Measurements from ENCODE around the gene GPC5. TPM values are rescaled to one million over a fixed set of nuclear protein-coding genes. Genes with fewer than 3 reads are reported as not detected.
"Not testable (repeated sequence)": the region's sequence is repeated elsewhere in the genome, so short reads cannot be mapped to it uniquely, and the experiment has no call there.

GPC5 gene
- total and polyA plus RNA-seq, 10 donors: 0.04 to 0.83 (median 0.26) TPM; not detected in 3

DNA sequence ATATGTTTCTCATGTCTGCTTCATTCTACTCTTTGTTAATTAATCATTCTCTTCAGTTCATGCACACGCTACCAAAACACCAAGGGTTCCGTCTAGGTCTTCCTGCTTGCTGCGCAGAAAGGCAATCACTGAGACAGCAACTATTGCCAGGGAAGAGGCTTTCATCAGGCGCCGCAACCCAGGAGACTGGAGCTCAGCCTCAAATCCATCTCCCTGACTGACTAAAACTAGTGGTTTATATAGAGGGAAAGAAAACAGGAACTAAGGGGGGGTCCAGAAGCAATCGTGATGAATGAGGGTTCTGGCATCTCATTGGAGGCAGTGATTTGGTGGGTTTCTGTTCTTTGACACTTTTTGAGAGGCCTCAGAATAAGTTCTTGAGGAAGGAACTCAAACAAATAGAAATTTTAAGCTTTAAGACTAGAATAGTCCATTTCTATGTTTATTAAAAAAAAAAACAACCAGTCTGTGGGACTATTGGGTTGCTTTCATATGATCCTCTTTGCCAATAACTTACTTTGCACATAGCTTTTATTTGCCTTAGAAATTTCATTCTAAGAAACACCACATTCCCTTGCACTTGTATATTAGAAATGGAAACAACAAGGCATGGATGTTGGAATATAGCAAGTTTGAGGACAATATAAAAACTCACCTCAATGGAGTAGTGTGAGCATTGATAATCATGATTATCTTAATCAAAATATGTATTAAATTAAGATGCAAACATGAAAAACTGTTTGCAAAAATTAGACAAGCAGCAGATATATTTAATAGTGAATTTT, 1137.0 kb downstream of the GPC5 start:
- H3K27ac ChIP-seq: no peak overlapping the region
- TF ChIP-seq POLR2A (IDR thresholded peaks at IDR 0.05): no peak
- no peak for TF ChIP-seq POLR2AphosphoS5 (IDR thresholded peaks at IDR 0.05)
- TF ChIP-seq, protein P1, sequence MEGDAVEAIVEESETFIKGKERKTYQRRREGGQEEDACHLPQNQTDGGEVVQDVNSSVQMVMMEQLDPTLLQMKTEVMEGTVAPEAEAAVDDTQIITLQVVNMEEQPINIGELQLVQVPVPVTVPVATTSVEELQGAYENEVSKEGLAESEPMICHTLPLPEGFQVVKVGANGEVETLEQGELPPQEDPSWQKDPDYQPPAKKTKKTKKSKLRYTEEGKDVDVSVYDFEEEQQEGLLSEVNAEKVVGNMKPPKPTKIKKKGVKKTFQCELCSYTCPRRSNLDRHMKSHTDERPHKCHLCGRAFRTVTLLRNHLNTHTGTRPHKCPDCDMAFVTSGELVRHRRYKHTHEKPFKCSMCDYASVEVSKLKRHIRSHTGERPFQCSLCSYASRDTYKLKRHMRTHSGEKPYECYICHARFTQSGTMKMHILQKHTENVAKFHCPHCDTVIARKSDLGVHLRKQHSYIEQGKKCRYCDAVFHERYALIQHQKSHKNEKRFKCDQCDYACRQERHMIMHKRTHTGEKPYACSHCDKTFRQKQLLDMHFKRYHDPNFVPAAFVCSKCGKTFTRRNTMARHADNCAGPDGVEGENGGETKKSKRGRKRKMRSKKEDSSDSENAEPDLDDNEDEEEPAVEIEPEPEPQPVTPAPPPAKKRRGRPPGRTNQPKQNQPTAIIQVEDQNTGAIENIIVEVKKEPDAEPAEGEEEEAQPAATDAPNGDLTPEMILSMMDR (IDR thresholded peaks at IDR 0.05 in 8 of 11, conservative IDR thresholded peaks at IDR 0.05 in 3 of 11): no peak
- H3K9me3 ChIP-seq: peaks cover 0 to 4% (median 0%) of the 10 kb centered on the region in 8 donors
- no peak for DNase-seq
- intact Hi-C loops (cut with DNase I; ENCODE audit: low total_unique reads): no loop called here
- H3K4me1 ChIP-seq: no peaks in the 10 kb centered on the region
- no peaks in the 10 kb centered on the region for H3K27me3 ChIP-seq (replicated peaks in 1 of 7)
- no peak overlapping the region for H3K4me3 ChIP-seq
- H3K36me3 ChIP-seq: no peaks in the 10 kb centered on the region
- WGBS, 5 donors: 80 to 89% (median 84%) methylated on average over 6 of the region's 6 CpGs

DNA sequence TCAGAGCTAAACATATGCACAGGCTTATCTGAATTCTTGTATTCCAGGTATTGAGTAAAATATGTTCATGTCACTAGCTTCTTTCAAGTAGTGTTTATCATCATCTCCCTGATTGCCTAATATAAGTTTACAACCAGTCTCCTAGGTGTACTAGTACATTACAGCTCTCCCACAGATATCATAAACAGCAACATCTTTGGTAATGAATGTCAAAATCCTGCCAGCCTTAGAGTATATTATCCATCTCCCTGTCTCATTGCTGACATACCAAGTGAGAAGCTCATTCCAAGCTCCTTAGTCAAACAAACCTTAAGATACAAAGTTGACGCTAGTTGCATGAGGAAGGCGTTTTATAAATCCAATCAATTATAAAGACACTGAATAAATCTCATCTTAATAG, 1139.0 kb downstream of the GPC5 start:
- intact Hi-C loops (cut with DNase I; ENCODE audit: low total_unique reads): no loop called here
- H3K27me3 ChIP-seq (replicated peaks in 1 of 7): no peaks in the 10 kb centered on the region
- TF ChIP-seq POLR2AphosphoS5 (IDR thresholded peaks at IDR 0.05) (no peak), POLR2A (IDR thresholded peaks at IDR 0.05) (no peak)
- TF ChIP-seq, protein P1 (IDR thresholded peaks at IDR 0.05 in 8 of 11, conservative IDR thresholded peaks at IDR 0.05 in 3 of 11): no peak
- DNase-seq: no peak
- WGBS, 5 donors: 76 to 87% (median 83%) methylated on average over 2 of the region's 2 CpGs
- no peak overlapping the region for H3K4me3 ChIP-seq
- H3K27ac ChIP-seq: no peak overlapping the region
- H3K36me3 ChIP-seq: no peaks in the 10 kb centered on the region
- H3K9me3 ChIP-seq: peaks cover 0 to 4% (median 0%) of the 10 kb centered on the region in 8 donors
- H3K4me1 ChIP-seq: no peaks in the 10 kb centered on the region

GRCh38 chr13:92538164-92538563, 1139.7 kb downstream of the GPC5 start:
- TF ChIP-seq, protein P1 (IDR thresholded peaks at IDR 0.05 in 8 of 11, conservative IDR thresholded peaks at IDR 0.05 in 3 of 11): no peak
- TF ChIP-seq POLR2A (IDR thresholded peaks at IDR 0.05) (no peak), POLR2AphosphoS5 (IDR thresholded peaks at IDR 0.05) (no peak)
- WGBS, 5 donors: 91 to 98% (median 95%) methylated on average over 3 of the region's 3 CpGs
- DNase-seq: no peak
- no peaks in the 10 kb centered on the region for H3K36me3 ChIP-seq
- H3K4me3 ChIP-seq: no peak overlapping the region
- no peaks in the 10 kb centered on the region for H3K4me1 ChIP-seq
- H3K9me3 ChIP-seq: peaks cover 0 to 10% (median 0%) of the 10 kb centered on the region in 8 donors
- H3K27me3 ChIP-seq (replicated peaks in 1 of 7): no peaks in the 10 kb centered on the region
- intact Hi-C loops (cut with DNase I; ENCODE audit: low total_unique reads): no loop called here
- no peak overlapping the region for H3K27ac ChIP-seq

GRCh38 chr13:92539148-92539547, 1140.7 kb downstream of the GPC5 start:
- H3K4me3 ChIP-seq; H3K4me1 ChIP-seq; H3K36me3 ChIP-seq; DNase-seq; H3K27ac ChIP-seq; intact Hi-C loops (cut with DNase I; ENCODE audit: low total_unique reads); H3K27me3 ChIP-seq (replicated peaks in 1 of 7): not testable (repeated sequence)
- WGBS, 5 donors: 91 to 96% (median 95%) methylated on average over 4 of the region's 4 CpGs
- peaks cover 0 to 15% (median 0%) of the 10 kb centered on the region in 8 donors for H3K9me3 ChIP-seq

All from spleen (tissue), 11 donors.